Measurements from ENCODE around the gene PCDHGA7. TPM values are rescaled to one million over a fixed set of nuclear protein-coding genes. Genes with fewer than 3 reads are reported as not detected.
A peak's percentile ranks its signal among the peaks of the same experiment; 100 is the strongest.
"Not testable (repeated sequence)": the region's sequence is repeated elsewhere in the genome, so short reads cannot be mapped to it uniquely, and the experiment has no call there.

PCDHGA7 gene
- total and polyA plus RNA-seq, 12 donors: 0.54 to 11.5 (median 7.7) TPM

DNA sequence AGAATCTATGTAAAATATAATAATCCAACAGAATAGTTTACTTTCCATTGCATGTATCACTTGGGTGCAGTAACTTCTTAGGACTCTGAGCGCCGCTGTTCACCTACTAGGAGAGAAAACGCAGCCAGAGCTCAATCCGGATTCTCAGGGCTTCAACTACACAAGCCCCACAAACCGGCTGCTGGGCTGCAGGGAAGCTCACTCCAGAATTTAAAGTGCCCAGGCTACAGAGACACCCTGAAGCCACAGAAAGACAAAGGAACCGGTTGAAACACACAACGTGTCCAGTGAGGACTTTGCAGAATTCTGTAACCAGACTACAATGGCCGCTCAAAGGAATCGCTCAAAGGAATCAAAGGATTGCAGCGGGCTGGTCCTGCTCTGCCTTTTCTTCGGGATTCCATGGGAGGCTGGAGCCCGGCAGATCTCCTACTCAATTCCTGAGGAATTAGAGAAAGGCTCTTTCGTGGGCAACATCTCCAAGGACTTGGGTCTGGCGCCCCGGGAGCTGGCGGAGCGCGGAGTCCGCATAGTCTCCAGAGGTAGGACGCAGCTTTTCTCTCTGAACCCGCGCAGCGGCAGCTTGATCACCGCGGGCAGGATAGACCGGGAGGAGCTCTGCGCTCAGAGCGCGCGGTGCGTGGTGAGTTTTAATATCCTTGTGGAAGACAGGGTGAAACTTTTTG, 30.5 kb downstream of the PCDHGA7 start, which contains the start of gene PCDHGA10:
Gene PCDHGA10, plus strand, starts transcription at position 134 of the 686 bp plus-strand sequence. Its CDS starts 189 bp downstream, at position 323.
- no peak for DNase-seq
- peak within 1 kb of the TSS in 9 of 10 donors; percentile 5 to 48 (median 34) for H3K4me3 ChIP-seq
- H3K27ac ChIP-seq: peak within 1 kb of the TSS in 4 of 10 donors; percentile 1 to 24 (median 8)
- peaks cover 0 to 19% (median 0%) of the 10 kb centered on the region in 9 donors for H3K4me1 ChIP-seq
- peaks cover 0 to 96% (median 0%) of the 10 kb centered on the region in 7 donors for H3K27me3 ChIP-seq
- intact Hi-C loops (cut with DNase I): loop anchor here in 4 of 10 donors (5.0 to 10.0 kb wide), 4 partner anchors 112 to 198 kb away; partner anchors contain the start of gene PCDHB13 (in 1 of the 4)
- ATAC-seq: peak in 6 of 8 donors; percentile 55 to 65 (median 60)
- H3K9me3 ChIP-seq: peaks cover 0 to 100% (median 46%) of the 10 kb centered on the region in 11 donors
- 27 to 36% methylated on average over 31 of the region's 31 CpGs for WGBS, 2 donors
- TF ChIP-seq, protein P1, sequence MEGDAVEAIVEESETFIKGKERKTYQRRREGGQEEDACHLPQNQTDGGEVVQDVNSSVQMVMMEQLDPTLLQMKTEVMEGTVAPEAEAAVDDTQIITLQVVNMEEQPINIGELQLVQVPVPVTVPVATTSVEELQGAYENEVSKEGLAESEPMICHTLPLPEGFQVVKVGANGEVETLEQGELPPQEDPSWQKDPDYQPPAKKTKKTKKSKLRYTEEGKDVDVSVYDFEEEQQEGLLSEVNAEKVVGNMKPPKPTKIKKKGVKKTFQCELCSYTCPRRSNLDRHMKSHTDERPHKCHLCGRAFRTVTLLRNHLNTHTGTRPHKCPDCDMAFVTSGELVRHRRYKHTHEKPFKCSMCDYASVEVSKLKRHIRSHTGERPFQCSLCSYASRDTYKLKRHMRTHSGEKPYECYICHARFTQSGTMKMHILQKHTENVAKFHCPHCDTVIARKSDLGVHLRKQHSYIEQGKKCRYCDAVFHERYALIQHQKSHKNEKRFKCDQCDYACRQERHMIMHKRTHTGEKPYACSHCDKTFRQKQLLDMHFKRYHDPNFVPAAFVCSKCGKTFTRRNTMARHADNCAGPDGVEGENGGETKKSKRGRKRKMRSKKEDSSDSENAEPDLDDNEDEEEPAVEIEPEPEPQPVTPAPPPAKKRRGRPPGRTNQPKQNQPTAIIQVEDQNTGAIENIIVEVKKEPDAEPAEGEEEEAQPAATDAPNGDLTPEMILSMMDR (IDR thresholded peaks at IDR 0.05): peak; percentile 18 to 59 (median 52)
- peaks cover 0 to 62% (median 0%) of the 10 kb centered on the region in 9 donors for H3K36me3 ChIP-seq

DNA sequence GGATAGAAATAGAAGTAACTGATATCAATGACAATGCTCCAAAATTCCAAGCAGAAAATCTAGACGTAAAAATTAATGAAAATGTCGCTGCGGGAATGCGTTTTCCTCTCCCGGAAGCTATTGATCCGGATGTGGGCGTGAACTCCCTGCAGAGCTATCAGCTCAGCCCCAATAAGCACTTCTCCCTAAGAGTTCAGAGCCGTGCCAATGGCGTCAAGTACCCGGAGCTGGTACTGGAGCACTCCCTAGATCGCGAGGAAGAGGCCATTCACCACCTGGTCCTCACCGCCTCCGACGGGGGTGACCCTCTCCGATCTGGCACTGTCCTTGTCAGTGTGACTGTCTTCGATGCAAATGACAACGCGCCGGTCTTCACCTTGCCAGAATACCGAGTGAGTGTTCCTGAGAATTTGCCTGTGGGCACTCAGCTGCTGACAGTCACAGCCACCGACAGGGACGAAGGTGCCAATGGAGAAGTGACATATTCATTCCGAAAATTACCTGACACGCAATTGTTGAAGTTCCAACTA, 31.1 kb downstream of the PCDHGA7 start:
- DNase-seq: no peak
- peaks cover 0 to 96% (median 0%) of the 10 kb centered on the region in 7 donors for H3K27me3 ChIP-seq
- 23 to 26% methylated on average over 25 of the region's 25 CpGs for WGBS, 2 donors
- H3K4me3 ChIP-seq: peak overlapping the region in 8 of 10 donors; percentile 9 to 48 (median 36)
- peak overlapping the region in 1 of 10 donors; percentile 1 for H3K27ac ChIP-seq
- ATAC-seq: peak in 4 of 8 donors; percentile 12 to 57 (median 24)
- intact Hi-C loops (cut with DNase I): loop anchor here in 4 of 10 donors (5.0 to 10.0 kb wide), 4 partner anchors 111 to 199 kb away; partner anchors contain the start of gene PCDHB13 (in 1 of the 4)
- peaks cover 0 to 25% (median 5%) of the 10 kb centered on the region in 9 donors for H3K4me1 ChIP-seq
- peaks cover 0 to 100% (median 45%) of the 10 kb centered on the region in 11 donors for H3K9me3 ChIP-seq
- TF ChIP-seq, protein P1 (IDR thresholded peaks at IDR 0.05): no peak
- H3K36me3 ChIP-seq: peaks cover 0 to 56% (median 0%) of the 10 kb centered on the region in 9 donors

DNA sequence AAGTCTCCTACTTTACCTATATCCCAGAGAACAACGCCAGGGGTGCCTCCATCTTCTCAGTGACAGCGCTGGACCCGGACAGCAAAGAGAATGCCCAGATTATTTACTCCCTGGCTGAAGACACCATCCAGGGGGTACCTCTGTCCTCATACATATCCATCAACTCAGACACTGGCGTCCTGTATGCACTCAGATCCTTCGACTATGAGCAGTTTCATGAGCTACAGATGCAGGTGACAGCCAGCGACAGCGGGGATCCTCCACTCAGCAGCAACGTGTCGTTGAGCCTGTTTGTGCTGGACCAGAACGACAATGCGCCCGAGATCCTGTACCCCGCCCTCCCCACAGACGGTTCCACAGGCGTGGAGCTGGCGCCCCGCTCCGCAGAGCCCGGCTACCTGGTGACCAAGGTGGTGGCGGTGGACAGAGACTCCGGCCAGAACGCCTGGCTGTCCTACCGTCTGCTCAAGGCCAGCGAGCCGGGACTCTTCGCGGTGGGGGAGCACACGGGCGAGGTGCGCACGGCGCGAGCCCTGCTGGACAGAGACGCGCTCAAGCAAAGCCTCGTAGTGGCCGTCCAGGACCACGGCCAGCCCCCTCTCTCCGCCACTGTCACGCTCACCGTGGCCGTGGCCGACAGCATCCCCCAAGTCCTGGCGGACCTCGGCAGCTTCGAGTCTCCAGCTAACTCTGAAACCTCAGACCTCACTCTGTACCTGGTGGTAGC, 32.2 kb downstream of the PCDHGA7 start:
- not testable (repeated sequence) for H3K4me3 ChIP-seq, DNase-seq, ATAC-seq, H3K27ac ChIP-seq
- Histone ChIP-seq H3K4me1 (peaks cover 0 to 25% (median 5%) of the 10 kb centered on the region in 9 donors), H3K27me3 (peaks cover 0 to 96% (median 0%) of the 10 kb centered on the region in 7 donors), H3K36me3 (peaks cover 0 to 56% (median 0%) of the 10 kb centered on the region in 9 donors), H3K9me3 (peaks cover 0 to 100% (median 45%) of the 10 kb centered on the region in 11 donors)
- WGBS, 2 donors: 45 to 58% methylated on average over 41 to 46 of the region's 46 CpGs
- intact Hi-C loops (cut with DNase I): loop anchor here in 8 of 10 donors (5.0 to 10.0 kb wide), 7 partner anchors 108 to 200 kb away; partner anchors contain the start of gene PCDHB13 (in 1 of the 8)

DNA sequence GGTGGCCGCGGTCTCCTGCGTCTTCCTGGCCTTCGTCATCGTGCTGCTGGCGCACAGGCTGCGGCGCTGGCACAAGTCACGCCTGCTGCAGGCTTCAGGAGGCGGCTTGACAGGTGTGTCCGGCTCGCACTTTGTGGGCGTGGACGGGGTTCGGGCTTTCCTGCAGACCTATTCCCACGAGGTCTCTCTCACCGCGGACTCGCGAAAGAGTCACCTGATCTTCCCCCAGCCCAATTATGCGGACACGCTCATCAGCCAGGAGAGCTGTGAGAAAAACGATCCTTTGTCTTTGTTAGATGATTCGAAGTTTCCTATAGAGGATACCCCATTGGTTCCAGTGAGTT, 32.7 kb downstream of the PCDHGA7 start:
- peaks cover 0 to 53% (median 0%) of the 10 kb centered on the region in 9 donors for H3K36me3 ChIP-seq
- not testable (repeated sequence) for ATAC-seq, H3K27ac ChIP-seq, H3K4me3 ChIP-seq, DNase-seq
- WGBS, 2 donors: 43 to 45% methylated on average over 24 of the region's 24 CpGs
- intact Hi-C loops (cut with DNase I): loop anchor here in 8 of 10 donors (5.0 to 10.0 kb wide), 7 partner anchors 107 to 200 kb away; partner anchors contain the start of gene PCDHB13 (in 1 of the 8)
- H3K27me3 ChIP-seq: peaks cover 0 to 96% (median 0%) of the 10 kb centered on the region in 7 donors
- peaks cover 0 to 25% (median 5%) of the 10 kb centered on the region in 9 donors for H3K4me1 ChIP-seq
- peaks cover 0 to 100% (median 45%) of the 10 kb centered on the region in 11 donors for H3K9me3 ChIP-seq

Data from heart right ventricle (tissue), 16 donors.